HepG2 (cell line): ENCODE data around the gene FGFR3. TPM values are rescaled to one million over a fixed set of nuclear protein-coding genes. Genes with fewer than 3 reads are reported as not detected.

Experiments
- ATF5 ChIP-seq: sonication (generic); formaldehyde crosslinking; IDR thresholded peaks from 2 replicates; pipeline ENCODE4 v1.4.0; 2020; ENCODE audit warnings: mild to moderate bottlenecking, low read depth, missing genetic modification reagents
- CENPX ChIP-seq: sonication (generic); formaldehyde crosslinking; IDR thresholded peaks from 2 replicates; pipeline ENCODE4 v1.9.0; 2021; ENCODE audit warnings: mild to moderate bottlenecking, missing genetic modification reagents, moderate library complexity
- DZIP1 ChIP-seq: sonication (generic); formaldehyde crosslinking; IDR thresholded peaks from 2 replicates; pipeline ENCODE4 v1.5.0; 2020; ENCODE audit warnings: mild to moderate bottlenecking, missing genetic modification reagents
- HMGA1 ChIP-seq: sonication (generic); formaldehyde crosslinking; conservative IDR thresholded peaks from 2 replicates; pipeline ENCODE4 v1.4.0; 2020; ENCODE audit warnings: missing genetic modification reagents
- HMGXB3 ChIP-seq: sonication (generic); formaldehyde crosslinking; IDR thresholded peaks from 2 replicates; pipeline ENCODE4 v1.4.0; 2020; ENCODE audit warnings: missing genetic modification reagents, borderline replicate concordance
- KLF16 ChIP-seq, 2 experiments: sonication (generic) in 1 of 2; formaldehyde crosslinking in 1 of 2; IDR thresholded peaks; 2 replicates each; pipeline versions ENCODE4 v1.6.1 to v1.8.0; 2016 to 2023; ENCODE audit warnings: missing genetic modification reagents in 2 of 2, missing compliant biosample characterization in 1 of 2
- KMT2A ChIP-seq: sonication (generic); formaldehyde crosslinking; IDR thresholded peaks from 2 replicates; pipeline ENCODE4 v1.4.0; 2020; ENCODE audit warnings: missing genetic modification reagents
- RBFOX2 ChIP-seq: fragments of 200-400 bp; formaldehyde crosslinking; IDR thresholded peaks from 2 replicates; pipeline ENCODE4 v1.6.1; 2017; ENCODE audit warnings: low read depth, mild to moderate bottlenecking, low read length
- RXRA ChIP-seq: sonication (generic); formaldehyde crosslinking; IDR thresholded peaks from 2 replicates; pipeline ENCODE4 v1.5.1; 2020; ENCODE audit warnings: missing genetic modification reagents
- RXRB ChIP-seq: IDR thresholded peaks from 2 replicates; pipeline ENCODE4 v1.6.1; 2016; ENCODE audit warnings: borderline replicate concordance, missing genetic modification reagents, missing compliant biosample characterization
- SCMH1 ChIP-seq: sonication (generic); formaldehyde crosslinking; IDR thresholded peaks from 2 replicates; pipeline ENCODE4 v1.9.0; 2021; ENCODE audit warnings: missing genetic modification reagents, mild to moderate bottlenecking, borderline replicate concordance
- ZBTB3 ChIP-seq: sonication (generic); formaldehyde crosslinking; IDR thresholded peaks from 2 replicates; pipeline ENCODE4 v1.4.0; 2020; ENCODE audit warnings: low read depth, mild to moderate bottlenecking, moderate library complexity, missing genetic modification reagents, borderline replicate concordance
- ZBTB8A ChIP-seq: sonication (generic); formaldehyde crosslinking; IDR thresholded peaks from 2 replicates; pipeline ENCODE4 v1.4.0; 2020; ENCODE audit warnings: mild to moderate bottlenecking, low read depth, missing genetic modification reagents, borderline replicate concordance
- ZNF17 ChIP-seq: sonication (generic); formaldehyde crosslinking; IDR thresholded peaks from 2 replicates; pipeline ENCODE4 v1.5.0; 2020; ENCODE audit warnings: mild to moderate bottlenecking, missing genetic modification reagents
- ZNF180 ChIP-seq: sonication (generic); formaldehyde crosslinking; IDR thresholded peaks from 2 replicates; pipeline ENCODE4 v1.4.0; 2020; ENCODE audit warnings: low read depth, missing genetic modification reagents, borderline replicate concordance
- ZNF235 ChIP-seq: sonication (generic); formaldehyde crosslinking; IDR thresholded peaks from 2 replicates; pipeline ENCODE4 v1.8.1; 2023; ENCODE audit warnings: mild to moderate bottlenecking, missing genetic modification reagents, borderline replicate concordance
- ZNF501 ChIP-seq: sonication (generic); formaldehyde crosslinking; IDR thresholded peaks from 2 replicates; pipeline ENCODE4 v1.5.1; 2020; ENCODE audit warnings: mild to moderate bottlenecking, moderate library complexity, missing genetic modification reagents
- ZSCAN22 ChIP-seq: sonication (generic); formaldehyde crosslinking; IDR thresholded peaks from 2 replicates; pipeline ENCODE4 v1.4.0; 2020; ENCODE audit warnings: mild to moderate bottlenecking, missing genetic modification reagents
- ZSCAN25 ChIP-seq: sonication (generic); formaldehyde crosslinking; IDR thresholded peaks from 2 replicates; pipeline ENCODE4 v1.8.0; 2022; ENCODE audit warnings: mild to moderate bottlenecking, missing genetic modification reagents
- ZSCAN9 ChIP-seq: IDR thresholded peaks from 2 replicates; pipeline ENCODE4 v1.6.1; 2016; ENCODE audit warnings: borderline replicate concordance
- polyA plus RNA-seq, 8 experiments: library from polyadenylated mRNA; depleted of rRNA in 3 of 8; stranded (reverse) in 7 of 8; unstranded in 1 of 8; fragments of >200 nt; fragmentation: Illumina TruSeq in 4 of 8; extraction: Trizol in 4 of 8; gene quantifications; 2 replicates each; pipeline versions ENCODE4 v1.2.1 to v1.2.3, GENCODE V29; 2011 to 2016; ENCODE audit warnings: low read depth in 4 of 8, missing spikeins in 1 of 8, mixed read lengths in 1 of 8; ENCODE audit not compliant: insufficient read depth in 1 of 8
- total RNA-seq, 5 experiments: library from RNA; depleted of rRNA; stranded (reverse); fragments of >200 nt; fragmentation: Illumina TruSeq; extraction: Trizol; gene quantifications; 2 replicates each; pipeline ENCODE4 v1.2.3, GENCODE V29; 2016; ENCODE audit warnings: low read depth in 1 of 5
- TF ChIP-seq, protein P1 (sequence below): sonication (generic); formaldehyde crosslinking; IDR thresholded peaks from 2 replicates; pipeline ENCODE4 v1.5.0; 2020; ENCODE audit warnings: mild to moderate bottlenecking, missing genetic modification reagents

The FGFR3 gene
- total and polyA plus RNA-seq, 2 of the 13 experiments (the other 11 are each of a cell fraction or from before 2014, with no cell fraction given) = 103 to 109 TPM

- TF ChIP-seq, protein P1, sequence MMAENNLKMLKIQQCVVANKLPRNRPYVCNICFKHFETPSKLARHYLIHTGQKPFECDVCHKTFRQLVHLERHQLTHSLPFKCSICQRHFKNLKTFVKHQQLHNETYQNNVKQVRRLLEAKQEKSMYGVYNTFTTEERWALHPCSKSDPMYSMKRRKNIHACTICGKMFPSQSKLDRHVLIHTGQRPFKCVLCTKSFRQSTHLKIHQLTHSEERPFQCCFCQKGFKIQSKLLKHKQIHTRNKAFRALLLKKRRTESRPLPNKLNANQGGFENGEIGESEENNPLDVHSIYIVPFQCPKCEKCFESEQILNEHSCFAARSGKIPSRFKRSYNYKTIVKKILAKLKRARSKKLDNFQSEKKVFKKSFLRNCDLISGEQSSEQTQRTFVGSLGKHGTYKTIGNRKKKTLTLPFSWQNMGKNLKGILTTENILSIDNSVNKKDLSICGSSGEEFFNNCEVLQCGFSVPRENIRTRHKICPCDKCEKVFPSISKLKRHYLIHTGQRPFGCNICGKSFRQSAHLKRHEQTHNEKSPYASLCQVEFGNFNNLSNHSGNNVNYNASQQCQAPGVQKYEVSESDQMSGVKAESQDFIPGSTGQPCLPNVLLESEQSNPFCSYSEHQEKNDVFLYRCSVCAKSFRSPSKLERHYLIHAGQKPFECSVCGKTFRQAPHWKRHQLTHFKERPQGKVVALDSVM (CRISPR knock-in tag) = no peak
- TF ChIP-seq RXRB (CRISPR knock-in tag) (no peak), KMT2A (CRISPR knock-in tag) (peak; percentile 26; the same call in 1 of the 2 replicates), KLF16 (CRISPR knock-in tag; IDR thresholded peaks at IDR 0.05) (no peak), HMGXB3 (CRISPR knock-in tag) (no peak), ZBTB3 (CRISPR knock-in tag) (no peak), CENPX (CRISPR knock-in tag) (no peak), HMGA1 (CRISPR knock-in tag) (no peak), ZSCAN25 (CRISPR knock-in tag) (no peak), ATF5 (CRISPR knock-in tag) (no peak), SCMH1 (CRISPR knock-in tag) (no peak), RBFOX2 (peak; percentile 72), RXRA (CRISPR knock-in tag) (no peak), ZNF180 (CRISPR knock-in tag) (no peak), ZBTB8A (CRISPR knock-in tag) (peak; percentile 67; the same call in 1 of the 2 replicates), ZNF501 (CRISPR knock-in tag) (no peak), ZNF17 (CRISPR knock-in tag) (no peak), DZIP1 (CRISPR knock-in tag) (no peak), ZSCAN9 (CRISPR knock-in tag) (no peak), ZSCAN22 (CRISPR knock-in tag) (no peak), ZNF235 (CRISPR knock-in tag) (no peak)
Measured at GRCh38 chr4:1763550-1764080, 29.5 kb upstream of the FGFR3 start (continued).
